K562 (cell line): ENCODE data around the gene FAM222A. TPM values are rescaled to one million over a fixed set of nuclear protein-coding genes. Genes with fewer than 3 reads are reported as not detected.

Experiments used
- ATAC-seq: fragments of 200-7000 bp; cut with Tn5 transposase; 3 replicates; pipeline ENCODE4 v1.9.1; 2020; ENCODE audit warnings: moderate library complexity
- BruUV-seq: library from RNA; stranded (reverse); fragments of 400-500 nt; replicated peaks from 2 replicates; lab custom pipeline; 2021; lab: Mats Ljungman, UMichigan
- CTCF ChIA-PET: fragments of 300-600 bp; formaldehyde crosslinking; extraction: SDS; loops from one replicate; lab custom pipeline; 2021; ENCODE audit warnings: low intra/inter-chr PET ratio; lab: Yijun Ruan, JAX
- POLR2A ChIA-PET: fragments of 300-600, 350-650 bp; sonication (Branson Sonifier 250); formaldehyde crosslinking; extraction: SDS; loops from one replicate; lab custom pipeline; 2021; ENCODE audit warnings: antibody characterized with exemption, inconsistent platforms; lab: Yijun Ruan, JAX
- DNase-seq, 4 experiments: peaks; one replicate each; pipeline versions ENCODE4 v3.0.0 to v3.0.0-alpha.2; 2011 to 2018; ENCODE audit warnings: low spot score in 3 of 4, mixed read lengths in 3 of 4; ENCODE audit errors: extremely low read depth in 1 of 4
- FAIRE-seq: peaks from 2 replicates; lab custom pipeline; 2011; peaks lifted over from hg19 to GRCh38; lab: Jason Lieb, UNC
- H2AFZ ChIP-seq: 2 replicates; pipeline ENCODE4 v1.6.0; 2011; ENCODE audit warnings: low read depth, low read length, control low read depth, inconsistent platforms
- H3K27ac ChIP-seq: fragments of 200-600 bp; 3 replicates; pipeline ENCODE4 v1.8.0; 2011; ENCODE audit warnings: low read depth, mild to moderate bottlenecking, control low read depth, inconsistent platforms, low read length, moderate library complexity, mixed read lengths; ENCODE audit errors: extremely low read depth
- H3K27me3 ChIP-seq, 2 experiments: fragments of 300-600 bp in 1 of 2; 2 replicates in 1 of 2; 3 replicates in 1 of 2; pipeline versions ENCODE4 v1.6.0 to v1.8.0; 2011; ENCODE audit warnings: inconsistent platforms in 2 of 2, low read length in 2 of 2, mild to moderate bottlenecking in 1 of 2, mixed read lengths in 1 of 2, moderate library complexity in 1 of 2; ENCODE audit not compliant: control insufficient read depth in 2 of 2, insufficient read depth in 2 of 2
- H3K36me3 ChIP-seq: fragments of 300-600 bp; 3 replicates; pipeline ENCODE4 v1.8.0; 2011; ENCODE audit warnings: mild to moderate bottlenecking, low read length, inconsistent platforms; ENCODE audit not compliant: control insufficient read depth, insufficient read depth
- H3K4me1 ChIP-seq, 2 experiments: fragments of 200-600 bp in 1 of 2; replicated peaks in 1 of 2; 2 replicates in 1 of 2; 3 replicates in 1 of 2; pipeline versions ENCODE4 v1.5.1 to v1.8.0; 2011; ENCODE audit warnings: inconsistent platforms in 2 of 2, low read length in 2 of 2, mild to moderate bottlenecking in 1 of 2, mixed read lengths in 1 of 2, moderate library complexity in 1 of 2; ENCODE audit not compliant: control insufficient read depth in 2 of 2, insufficient read depth in 2 of 2
- H3K4me2 ChIP-seq: 2 replicates; pipeline ENCODE4 v1.6.1; 2011; ENCODE audit warnings: low read length, control low read depth, inconsistent platforms, mixed read lengths; ENCODE audit not compliant: insufficient read depth
- H3K4me3 ChIP-seq: fragments of 200-600 bp; sonication (generic), shearing (Covaris generic); 2 replicates; pipeline ENCODE4 v1.5.1; 2016; ENCODE audit warnings: control low read depth, inconsistent platforms
- H3K79me2 ChIP-seq: fragments of 200-600 bp; 3 replicates; pipeline ENCODE4 v1.8.0; 2011; ENCODE audit warnings: low read length, inconsistent platforms; ENCODE audit not compliant: control insufficient read depth, insufficient read depth
- H3K9ac ChIP-seq, 2 experiments: 2 replicates each; pipeline versions ENCODE4 v1.6.0 to v1.6.1; 2011; ENCODE audit warnings: low read depth in 2 of 2, low read length in 2 of 2, control low read depth in 1 of 2, inconsistent platforms in 1 of 2, mild to moderate bottlenecking in 1 of 2, mixed read lengths in 1 of 2; ENCODE audit not compliant: insufficient read depth in 1 of 2
- H3K9me1 ChIP-seq: one replicate; pipeline ENCODE4 v1.6.0; 2011; ENCODE audit warnings: inconsistent platforms, mild to moderate bottlenecking, low read length, moderate library complexity; ENCODE audit not compliant: control insufficient read depth, insufficient read depth
- H3K9me3 ChIP-seq: replicated peaks from 2 replicates; pipeline ENCODE4 v1.5.1; 2011; ENCODE audit warnings: low read depth, low read length, inconsistent platforms; ENCODE audit not compliant: control insufficient read depth, insufficient read depth
- H4K20me1 ChIP-seq: replicated peaks from 2 replicates; pipeline ENCODE4 v1.6.1; 2011; ENCODE audit warnings: low read length, inconsistent platforms, mixed read lengths; ENCODE audit not compliant: control insufficient read depth, insufficient read depth
- HMGN3 ChIP-seq: IDR thresholded peaks from 2 replicates; pipeline ENCODE4 v1.6.1; 2011; ENCODE audit warnings: borderline replicate concordance, low read depth, mild to moderate bottlenecking, mixed read lengths, low read length; ENCODE audit not compliant: insufficient read length; ENCODE audit errors: extremely low read depth
- HNRNPLL ChIP-seq: fragments of 200-400 bp; formaldehyde crosslinking; IDR thresholded peaks from 2 replicates; pipeline ENCODE4 v1.6.1; 2017; ENCODE audit warnings: low read length, low read depth, mild to moderate bottlenecking; ENCODE audit not compliant: poor library complexity, severe bottlenecking
- PHF8 ChIP-seq: fragments of 200-600 bp; sonication (generic); IDR thresholded peaks from 2 replicates; pipeline ENCODE4 v1.6.1; 2012; ENCODE audit warnings: mixed run types, mild to moderate bottlenecking, inconsistent platforms, low read length, moderate library complexity, borderline replicate concordance
- TAF1 ChIP-seq: IDR thresholded peaks from 2 replicates; pipeline ENCODE4 v1.6.1; 2011; ENCODE audit warnings: mild to moderate bottlenecking, low read length, moderate library complexity; ENCODE audit not compliant: insufficient read depth, control insufficient read depth, severe bottlenecking; ENCODE audit errors: extremely low read depth
- TRIM24 ChIP-seq, 2 experiments: fragments of 450-650 bp; IDR thresholded peaks; 2 replicates each; pipeline ENCODE4 v1.6.1; 2016
- ZBTB17 ChIP-seq: fragments of 450-650 bp; formaldehyde crosslinking; IDR thresholded peaks from 2 replicates; pipeline ENCODE4 v1.4.0; 2020; ENCODE audit warnings: mild to moderate bottlenecking
- ZBTB43 ChIP-seq: sonication (generic); formaldehyde crosslinking; IDR thresholded peaks from 2 replicates; pipeline ENCODE4 v1.8.0; 2023; ENCODE audit warnings: mild to moderate bottlenecking, missing genetic modification reagents
- ZNF197 ChIP-seq: fragments of 200-800 bp; sonication (Bioruptor generic); IDR thresholded peaks from 2 replicates; pipeline ENCODE4 v1.6.1; 2016; ENCODE audit warnings: low read depth, missing genetic modification characterization, missing compliant biosample characterization
- WGBS: fragments of 100-300 bp; shearing (Covaris generic); methylation state at CpG from one replicate; pipeline ENCODE4 v1.1.6; 2016; ENCODE audit warnings: low coverage, mixed read lengths; ENCODE audit not compliant: insufficient coverage; ENCODE audit errors: missing lambda C conversion rate; 5-methylcytosine and 5-hydroxymethylcytosine counted together
- in situ Hi-C: fragments of 300-500 bp; cut with MboI; formaldehyde crosslinking; loops from 4 replicates; pipeline ENCODE4 v1.15.0; 2018; ENCODE audit warnings: inconsistent platforms, mixed read lengths
- intact Hi-C: fragments of 100-400 bp; cut with micrococcal nuclease; formaldehyde crosslinking; loops from 2 replicates; pipeline ENCODE4 v1.14.2; 2022
- polyA plus RNA-seq, 8 experiments: library from polyadenylated mRNA; depleted of rRNA in 4 of 8; stranded (reverse) in 5 of 8; unstranded in 3 of 8; fragments of >200 nt; fragmentation: Nextera tagmentation in 2 of 8; fragmentation: Illumina TruSeq in 1 of 8; extraction: Ambion mirVana in 2 of 8; extraction: Trizol in 1 of 8; gene quantifications; 2 replicates each; pipeline versions ENCODE4 v1.2.1 to v1.2.3, GENCODE V29; 2011 to 2014; ENCODE audit warnings: inconsistent platforms in 1 of 8, missing spikeins in 1 of 8
- total RNA-seq, 7 experiments: library from RNA; depleted of rRNA in 6 of 7; stranded (reverse); fragments of >200 nt in 6 of 7; fragmentation: Illumina TruSeq in 2 of 7; extraction: Trizol in 2 of 7; gene quantifications; 2 replicates each; pipeline versions ENCODE4 v1.2.1 to v1.2.3, GENCODE V29; 2011 to 2021; ENCODE audit warnings: low replicate concordance in 1 of 7

Gene FAM222A
- total and polyA plus RNA-seq, 9 of the 15 experiments (the other 6 are each of a cell fraction or from before 2014, with no cell fraction given), result 0.03 to 0.36 (median 0.12) TPM; not detected in 1

GRCh38 chr12:109793826-109794501 lies 80.3 kb downstream of the FAM222A start:
- WGBS, result 12% methylated on average over 25 of the region's 26 CpGs
- no peak for ATAC-seq
- CTCF ChIA-PET, result no interaction called here

More at GRCh38 chr12:109793826-109794501, 80.3 kb downstream of the FAM222A start:
- H3K9ac ChIP-seq, result no peak overlapping the region
- FAIRE-seq, result no peak
- H3K27me3 ChIP-seq, result peaks cover 13 to 55% of the 10 kb centered on the region in 2 experiments
- no peaks in the 10 kb centered on the region for H3K9me1 ChIP-seq
- intact Hi-C loops, result no loop called here
- POLR2A ChIA-PET, result no interaction called here
- H3K27ac ChIP-seq, result no peak overlapping the region
- H3K36me3 ChIP-seq, result no peaks in the 10 kb centered on the region
- BruUV-seq, result no TSS peak
- no peaks in the 10 kb centered on the region for H3K79me2 ChIP-seq
- in situ Hi-C loops, result no loop called here
- TF ChIP-seq TAF1 (no peak), PHF8 (no peak), ZBTB17 (CRISPR knock-in tag) (no peak), TRIM24 (IDR thresholded peaks at IDR 0.05) (no peak), ZBTB43 (CRISPR knock-in tag) (no peak), HNRNPLL (no peak), ZNF197 (CRISPR knock-in tag) (no peak), HMGN3 (no peak)
- 0 out of 2 replicates have a peak, but pooled peaks cover 3% of the 10 kb centered on the region for H4K20me1 ChIP-seq
- DNase-seq, result no peak
- no peak overlapping the region for H3K4me3 ChIP-seq
- H2AFZ ChIP-seq, result no peak overlapping the region
- peaks cover 0 to 6% of the 10 kb centered on the region in 2 experiments; a peak in 1 of 5 replicates for H3K4me1 ChIP-seq
- no peaks in the 10 kb centered on the region; the same call in 1 of the 2 replicates for H3K9me3 ChIP-seq
- no peak overlapping the region for H3K4me2 ChIP-seq
